GM13976 (cell line): Measurements from ENCODE around the gene SLC8A1.

Experiments used
- DNase-seq: peaks from one replicate; pipeline ENCODE4 v3.0.0; 2012; ENCODE audit warnings: low spot score
- CTCF ChIP-seq: IDR thresholded peaks from 2 replicates; pipeline ENCODE4 v1.5.1; 2012; ENCODE audit warnings: borderline replicate concordance, mild to moderate bottlenecking; ENCODE audit not compliant: insufficient read depth; ENCODE audit errors: extremely low read depth, missing control alignments, control extremely low read depth
- in situ Hi-C: fragments of 300-500 bp; cut with MboI; formaldehyde crosslinking; loops from one replicate; pipeline ENCODE4 v1.12.0; 2022; ENCODE audit warnings: low sequenced_read_pairs, mixed read lengths, inconsistent platforms; ENCODE audit not compliant: unreplicated experiment

Gene SLC8A1

GRCh38 chr2:40178971-40179370 lies 272.9 kb downstream of the SLC8A1 start:
- in situ Hi-C loops = no loop called here
- TF ChIP-seq CTCF = no peak
- DNase-seq = no peak

- in situ Hi-C loops = no loop called here
- no peak for TF ChIP-seq CTCF
- DNase-seq = no peak
These were observed 273.6 kb downstream of the SLC8A1 start for GRCh38 chr2:40178171-40178778.

GRCh38 chr2:40177366-40177765 lies 274.5 kb downstream of the SLC8A1 start:
- no peak for TF ChIP-seq CTCF
- no peak for DNase-seq
- in situ Hi-C loops = no loop called here

- no peak for DNase-seq
- in situ Hi-C loops = no loop called here
- TF ChIP-seq CTCF = no peak
These were observed 278.6 kb downstream of the SLC8A1 start for GRCh38 chr2:40173276-40173675.

GRCh38 chr2:40169856-40170255 lies 282.0 kb downstream of the SLC8A1 start:
- TF ChIP-seq CTCF = no peak
- DNase-seq = no peak
- in situ Hi-C loops = no loop called here

- no peak for TF ChIP-seq CTCF
- in situ Hi-C loops = no loop called here
These were observed 282.5 kb downstream of the SLC8A1 start for GRCh38 chr2:40169430-40169829.

More at GRCh38 chr2:40169430-40169829, 282.5 kb downstream of the SLC8A1 start:
- DNase-seq = no peak
